Neural cell (in vitro differentiated cells): ENCODE data around the gene COL4A2.

ENCODE experiments used
- EP300 ChIP-seq: fragments of 450-650 bp; conservative IDR thresholded peaks from 2 replicates; pipeline ENCODE4 v1.6.1; 2014; ENCODE audit warnings: antibody characterized with exemption, mild to moderate bottlenecking, moderate library complexity; ENCODE audit not compliant: poor library complexity, severe bottlenecking
- POLR2AphosphoS5 ChIP-seq: IDR thresholded peaks from 2 replicates; pipeline ENCODE4 v1.6.1; 2012

DNA sequence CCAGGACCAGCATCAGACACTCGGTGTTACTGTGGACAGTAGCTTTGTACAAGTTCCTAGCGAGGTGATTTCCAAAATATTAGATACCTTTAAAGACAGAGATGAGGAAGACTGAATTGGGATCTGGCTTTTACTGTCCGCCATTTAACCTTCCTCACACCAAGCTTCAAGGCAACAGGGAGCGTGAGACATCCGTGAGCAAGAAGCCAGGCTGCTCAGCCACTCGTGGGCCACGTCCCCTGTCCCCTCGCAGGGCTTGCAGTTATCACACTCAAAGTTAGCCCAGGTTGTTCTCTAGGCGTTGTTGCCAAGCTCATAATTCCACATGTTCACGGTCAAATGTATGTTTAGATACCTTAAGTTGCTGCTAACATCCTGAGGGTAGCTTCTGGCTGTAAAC, 102.9 kb downstream of the COL4A2 start:
- no peak for TF ChIP-seq POLR2AphosphoS5
- no peak for TF ChIP-seq EP300
